CD14-positive monocyte (primary cell): ENCODE data around the gene PEMT. TPM values are rescaled to one million over a fixed set of nuclear protein-coding genes. Genes with fewer than 3 reads are reported as not detected.

Experiments used
- DNase-seq, 3 donors: peaks; one replicate each; pipeline ENCODE4 v3.0.0-alpha.2; 2011 to 2022
- H2AFZ ChIP-seq: 2 replicates; pipeline ENCODE4 v1.6.0; 2012; ENCODE audit warnings: mild to moderate bottlenecking, low read depth, low read length, inconsistent platforms; ENCODE audit not compliant: insufficient read depth, poor library complexity, severe bottlenecking
- H3K27ac ChIP-seq, 2 donors: 1 replicate in 1 of 2; 2 replicates in 1 of 2; pipeline ENCODE4 v1.5.1; 2012 to 2013; ENCODE audit warnings: low read length in 2 of 2, control low read depth in 1 of 2, inconsistent platforms in 1 of 2, low read depth in 1 of 2, mild to moderate bottlenecking in 1 of 2
- H3K27me3 ChIP-seq, 2 donors: one replicate each; pipeline versions ENCODE4 v1.6.0 to v1.6.1; 2011 to 2013; ENCODE audit warnings: low read length in 2 of 2; ENCODE audit not compliant: control insufficient read depth in 2 of 2, insufficient read depth in 2 of 2
- H3K36me3 ChIP-seq, 2 donors: replicated peaks in 1 of 2; 1 replicate in 1 of 2; 2 replicates in 1 of 2; pipeline versions ENCODE4 v1.5.1 to v1.6.1; 2012 to 2013; ENCODE audit warnings: low read length in 2 of 2, control low read depth in 1 of 2, inconsistent platforms in 1 of 2, mild to moderate bottlenecking in 1 of 2; ENCODE audit not compliant: insufficient read depth in 2 of 2, control insufficient read depth in 1 of 2
- H3K4me1 ChIP-seq, 2 donors: 1 replicate in 1 of 2; 2 replicates in 1 of 2; pipeline versions ENCODE4 v1.5.1 to v1.6.1; 2012 to 2013; ENCODE audit warnings: low read length in 2 of 2, control low read depth in 1 of 2, inconsistent platforms in 1 of 2, mild to moderate bottlenecking in 1 of 2, moderate library complexity in 1 of 2; ENCODE audit not compliant: insufficient read depth in 2 of 2, control insufficient read depth in 1 of 2
- H3K4me2 ChIP-seq: replicated peaks from 2 replicates; pipeline ENCODE3; 2012; ENCODE audit warnings: low read length, moderate library complexity, mild to moderate bottlenecking; ENCODE audit not compliant: poor library complexity, severe bottlenecking; ENCODE audit errors: extremely low read depth
- H3K4me3 ChIP-seq, 3 experiments: fragments of 200-600 bp in 1 of 3; sonication (generic) in 1 of 3; replicated peaks in 1 of 3; 1 replicate in 2 of 3; 2 replicates in 1 of 3; pipeline ENCODE4 v1.5.1; 2011 to 2013; ENCODE audit warnings: low read length in 3 of 3, mild to moderate bottlenecking in 3 of 3, control low read depth in 2 of 3, low read depth in 2 of 3, inconsistent platforms in 1 of 3, moderate library complexity in 1 of 3
- H3K79me2 ChIP-seq: 2 replicates; pipeline ENCODE4 v1.6.0; 2012; ENCODE audit warnings: mild to moderate bottlenecking, control low read depth, inconsistent platforms, low read length, moderate library complexity; ENCODE audit not compliant: insufficient read depth
- H3K9ac ChIP-seq: 2 replicates; pipeline ENCODE4 v1.6.0; 2017; ENCODE audit warnings: low read length, mild to moderate bottlenecking; ENCODE audit not compliant: insufficient read depth, poor library complexity, severe bottlenecking
- H3K9me3 ChIP-seq, 2 donors: replicated peaks in 1 of 2; 1 replicate in 1 of 2; 2 replicates in 1 of 2; pipeline versions ENCODE4 v1.5.1 to v1.6.1; 2012 to 2013; ENCODE audit warnings: low read length in 2 of 2, control low read depth in 1 of 2; ENCODE audit not compliant: control insufficient read depth in 1 of 2, insufficient read depth in 1 of 2
- H4K20me1 ChIP-seq: 2 replicates; pipeline ENCODE4 v1.6.0; 2012; ENCODE audit warnings: mild to moderate bottlenecking, low read length, control low read depth, moderate library complexity; ENCODE audit not compliant: insufficient read depth
- H3K27ac Mint-ChIP-seq, 7 donors: one replicate each; pipeline ENCODE4 v1.8.0; 2020; ENCODE audit warnings: mild to moderate bottlenecking in 7 of 7, mixed read lengths in 7 of 7, moderate library complexity in 6 of 7, inconsistent platforms in 2 of 7
- H3K27me3 Mint-ChIP-seq, 3 donors: one replicate each; pipeline ENCODE4 v1.8.0; 2021 to 2022; ENCODE audit warnings: low read depth in 3 of 3, mild to moderate bottlenecking in 3 of 3, mixed read lengths in 3 of 3, moderate library complexity in 3 of 3, inconsistent platforms in 1 of 3
- H3K36me3 Mint-ChIP-seq, 2 donors: one replicate each; pipeline ENCODE4 v1.8.0; 2020; ENCODE audit warnings: mixed read lengths in 2 of 2, inconsistent platforms in 1 of 2, mild to moderate bottlenecking in 1 of 2
- H3K4me1 Mint-ChIP-seq: one replicate; pipeline ENCODE4 v1.8.0; 2020; ENCODE audit warnings: mild to moderate bottlenecking, mixed read lengths
- H3K4me3 Mint-ChIP-seq, 2 donors: one replicate each; pipeline ENCODE4 v1.8.0; 2020; ENCODE audit warnings: mild to moderate bottlenecking in 2 of 2, mixed read lengths in 2 of 2, moderate library complexity in 1 of 2
- H3K9me3 Mint-ChIP-seq, 7 donors: one replicate each; pipeline ENCODE4 v1.8.0; 2020 to 2022; ENCODE audit warnings: mixed read lengths in 7 of 7, mild to moderate bottlenecking in 6 of 7, moderate library complexity in 6 of 7, inconsistent platforms in 2 of 7
- WGBS: methylation state at CpG from one replicate; pipeline ENCODE4 v1.1.5; 2013; ENCODE audit warnings: missing lambda C conversion rate; ENCODE audit not compliant: insufficient coverage; 5-methylcytosine and 5-hydroxymethylcytosine counted together
- intact Hi-C, 2 donors: fragments of 100-400 bp; cut with micrococcal nuclease; formaldehyde crosslinking; loops; one replicate each; pipeline versions ENCODE4 v1.15.0 to v1.15.1; 2023
- polyA plus RNA-seq, 3 donors: library from polyadenylated mRNA; depleted of rRNA in 1 of 3; unstranded in 2 of 3; stranded (reverse) in 1 of 3; fragments of 300-500 nt in 2 of 3; fragments of >200 nt in 1 of 3; fragmentation: Illumina TruSeq in 2 of 3; gene quantifications; 1 replicate in 2 of 3; 2 replicates in 1 of 3; pipeline ENCODE4 v1.2.3, GENCODE V29; 2012 to 2021
- TF ChIP-seq, protein P1 (sequence below): fragments of 200-600 bp; IDR thresholded peaks from one replicate; pipeline ENCODE4 v1.8.0; 2022; ENCODE audit warnings: antibody characterized with exemption, mild to moderate bottlenecking

Gene PEMT
- polyA plus RNA-seq, 3 donors: 26.7 to 41.0 (median 38.4) TPM

- no peak overlapping the region for H2AFZ ChIP-seq
- H4K20me1 ChIP-seq: no peaks in the 10 kb centered on the region
- no peak overlapping the region for H3K9ac ChIP-seq
- no peaks in the 10 kb centered on the region for H3K4me1 ChIP-seq
- no peaks in the 10 kb centered on the region for H3K4me1 Mint-ChIP-seq
- H3K36me3 ChIP-seq: peaks cover 2 to 14% of the 10 kb centered on the region in 2 donors
- H3K9me3 Mint-ChIP-seq: no peaks in the 10 kb centered on the region
- no peak overlapping the region for H3K4me3 Mint-ChIP-seq
- H3K4me2 ChIP-seq: no peak overlapping the region
- no peaks in the 10 kb centered on the region for H3K79me2 ChIP-seq
- no peaks in the 10 kb centered on the region for H3K27me3 ChIP-seq
- H3K27me3 Mint-ChIP-seq: no peaks in the 10 kb centered on the region
- intact Hi-C loops: no loop called here
- H3K36me3 Mint-ChIP-seq: peaks cover 13 to 22% of the 10 kb centered on the region in 2 donors
- H3K4me3 ChIP-seq: no peak overlapping the region
- no peak overlapping the region for H3K27ac ChIP-seq
- 87% methylated on average over 7 of the region's 15 CpGs for WGBS
- no peaks in the 10 kb centered on the region for H3K9me3 ChIP-seq
- H3K27ac Mint-ChIP-seq: peak overlapping the region in 1 of 7 donors; percentile 69
- DNase-seq: no peak
- TF ChIP-seq, protein P1, sequence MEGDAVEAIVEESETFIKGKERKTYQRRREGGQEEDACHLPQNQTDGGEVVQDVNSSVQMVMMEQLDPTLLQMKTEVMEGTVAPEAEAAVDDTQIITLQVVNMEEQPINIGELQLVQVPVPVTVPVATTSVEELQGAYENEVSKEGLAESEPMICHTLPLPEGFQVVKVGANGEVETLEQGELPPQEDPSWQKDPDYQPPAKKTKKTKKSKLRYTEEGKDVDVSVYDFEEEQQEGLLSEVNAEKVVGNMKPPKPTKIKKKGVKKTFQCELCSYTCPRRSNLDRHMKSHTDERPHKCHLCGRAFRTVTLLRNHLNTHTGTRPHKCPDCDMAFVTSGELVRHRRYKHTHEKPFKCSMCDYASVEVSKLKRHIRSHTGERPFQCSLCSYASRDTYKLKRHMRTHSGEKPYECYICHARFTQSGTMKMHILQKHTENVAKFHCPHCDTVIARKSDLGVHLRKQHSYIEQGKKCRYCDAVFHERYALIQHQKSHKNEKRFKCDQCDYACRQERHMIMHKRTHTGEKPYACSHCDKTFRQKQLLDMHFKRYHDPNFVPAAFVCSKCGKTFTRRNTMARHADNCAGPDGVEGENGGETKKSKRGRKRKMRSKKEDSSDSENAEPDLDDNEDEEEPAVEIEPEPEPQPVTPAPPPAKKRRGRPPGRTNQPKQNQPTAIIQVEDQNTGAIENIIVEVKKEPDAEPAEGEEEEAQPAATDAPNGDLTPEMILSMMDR: no peak
Observed at GRCh38 chr17:17570798-17571716, 20.5 kb downstream of the PEMT start.

DNA sequence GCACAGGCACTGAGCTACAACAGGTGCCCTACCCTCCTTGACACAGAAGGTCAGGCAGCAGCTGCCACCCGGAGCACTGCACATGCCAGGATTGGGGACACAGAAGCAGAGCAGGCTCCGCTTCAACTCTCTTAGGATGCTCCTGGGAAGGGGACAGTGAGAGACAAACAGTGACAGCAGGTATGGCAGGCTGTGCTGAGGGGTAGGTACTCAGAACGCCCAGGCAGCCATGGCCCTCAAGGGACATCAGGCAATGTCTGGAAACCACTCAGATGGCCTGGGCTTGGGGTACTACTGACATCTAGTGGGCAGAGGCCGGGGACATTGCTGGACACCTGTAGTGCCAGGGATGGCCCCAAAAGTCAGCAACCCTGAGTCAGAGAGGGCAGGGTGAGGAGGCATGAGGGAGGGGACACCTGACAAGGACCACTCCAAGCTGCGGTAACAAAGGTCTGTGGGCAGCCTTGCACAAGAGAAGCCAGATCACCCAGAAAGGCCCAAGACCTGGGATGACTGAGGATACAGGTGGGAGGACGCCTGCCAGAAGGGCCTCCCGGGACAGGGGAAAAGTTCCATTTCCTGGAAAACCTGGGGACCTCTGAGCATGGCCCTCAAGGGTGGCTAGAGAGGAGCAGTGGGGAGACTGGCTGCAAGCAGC is 21.2 kb downstream of the PEMT start:
- no peaks in the 10 kb centered on the region for H3K9me3 ChIP-seq
- H4K20me1 ChIP-seq: no peaks in the 10 kb centered on the region
- no peak overlapping the region for H3K9ac ChIP-seq
- peak overlapping the region in 2 of 7 donors; percentile 20 to 69 for H3K27ac Mint-ChIP-seq
- H2AFZ ChIP-seq: no peak overlapping the region
- peaks cover 7 to 17% of the 10 kb centered on the region in 2 donors for H3K36me3 Mint-ChIP-seq
- H3K4me1 Mint-ChIP-seq: no peaks in the 10 kb centered on the region
- H3K4me3 Mint-ChIP-seq: no peak overlapping the region
- TF ChIP-seq, protein P1: no peak
- H3K27ac ChIP-seq: no peak overlapping the region
- no peak overlapping the region for H3K4me3 ChIP-seq
- no peaks in the 10 kb centered on the region for H3K79me2 ChIP-seq
- intact Hi-C loops: no loop called here
- peaks cover 0 to 8% of the 10 kb centered on the region in 2 donors for H3K36me3 ChIP-seq
- H3K9me3 Mint-ChIP-seq: no peaks in the 10 kb centered on the region
- no peak for DNase-seq
- H3K4me2 ChIP-seq: no peak overlapping the region
- no peaks in the 10 kb centered on the region for H3K27me3 Mint-ChIP-seq
- 86% methylated on average over 6 of the region's 7 CpGs for WGBS
- H3K4me1 ChIP-seq: no peaks in the 10 kb centered on the region
- H3K27me3 ChIP-seq: no peaks in the 10 kb centered on the region
